ENCODE data around the gene LAMP5.

GRCh38 chr20:9514072-9514460 lies 324 bp upstream of the LAMP5 start:
- TF ChIP-seq, protein P1, sequence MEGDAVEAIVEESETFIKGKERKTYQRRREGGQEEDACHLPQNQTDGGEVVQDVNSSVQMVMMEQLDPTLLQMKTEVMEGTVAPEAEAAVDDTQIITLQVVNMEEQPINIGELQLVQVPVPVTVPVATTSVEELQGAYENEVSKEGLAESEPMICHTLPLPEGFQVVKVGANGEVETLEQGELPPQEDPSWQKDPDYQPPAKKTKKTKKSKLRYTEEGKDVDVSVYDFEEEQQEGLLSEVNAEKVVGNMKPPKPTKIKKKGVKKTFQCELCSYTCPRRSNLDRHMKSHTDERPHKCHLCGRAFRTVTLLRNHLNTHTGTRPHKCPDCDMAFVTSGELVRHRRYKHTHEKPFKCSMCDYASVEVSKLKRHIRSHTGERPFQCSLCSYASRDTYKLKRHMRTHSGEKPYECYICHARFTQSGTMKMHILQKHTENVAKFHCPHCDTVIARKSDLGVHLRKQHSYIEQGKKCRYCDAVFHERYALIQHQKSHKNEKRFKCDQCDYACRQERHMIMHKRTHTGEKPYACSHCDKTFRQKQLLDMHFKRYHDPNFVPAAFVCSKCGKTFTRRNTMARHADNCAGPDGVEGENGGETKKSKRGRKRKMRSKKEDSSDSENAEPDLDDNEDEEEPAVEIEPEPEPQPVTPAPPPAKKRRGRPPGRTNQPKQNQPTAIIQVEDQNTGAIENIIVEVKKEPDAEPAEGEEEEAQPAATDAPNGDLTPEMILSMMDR (conservative IDR thresholded peaks at IDR 0.05; ENCODE audit: low read length): no peak
- no peak for TF ChIP-seq EZH2phosphoT487 (IDR thresholded peaks at IDR 0.05; ENCODE audit: borderline replicate concordance)
